ENCODE data around the gene TCEAL7.

DNA sequence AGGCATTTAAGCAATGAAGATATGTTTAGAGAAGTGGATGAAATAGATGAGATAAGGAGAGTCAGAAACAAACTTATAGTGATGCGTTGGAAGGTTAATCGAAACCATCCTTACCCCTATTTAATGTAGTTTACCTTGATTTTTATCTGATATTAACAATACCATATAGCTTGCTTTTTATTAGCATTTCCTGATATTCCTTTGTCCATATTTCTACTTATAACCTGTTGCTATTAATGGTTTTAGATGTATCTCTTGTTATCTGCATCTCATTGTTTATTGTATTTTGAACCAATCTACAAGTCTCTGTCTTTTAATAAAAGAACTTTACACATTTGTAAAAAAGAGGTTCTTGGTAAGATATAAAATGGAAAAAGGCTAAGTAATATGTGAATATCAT is 27.8 kb downstream of the TCEAL7 start:
- TF ChIP-seq, protein P1, sequence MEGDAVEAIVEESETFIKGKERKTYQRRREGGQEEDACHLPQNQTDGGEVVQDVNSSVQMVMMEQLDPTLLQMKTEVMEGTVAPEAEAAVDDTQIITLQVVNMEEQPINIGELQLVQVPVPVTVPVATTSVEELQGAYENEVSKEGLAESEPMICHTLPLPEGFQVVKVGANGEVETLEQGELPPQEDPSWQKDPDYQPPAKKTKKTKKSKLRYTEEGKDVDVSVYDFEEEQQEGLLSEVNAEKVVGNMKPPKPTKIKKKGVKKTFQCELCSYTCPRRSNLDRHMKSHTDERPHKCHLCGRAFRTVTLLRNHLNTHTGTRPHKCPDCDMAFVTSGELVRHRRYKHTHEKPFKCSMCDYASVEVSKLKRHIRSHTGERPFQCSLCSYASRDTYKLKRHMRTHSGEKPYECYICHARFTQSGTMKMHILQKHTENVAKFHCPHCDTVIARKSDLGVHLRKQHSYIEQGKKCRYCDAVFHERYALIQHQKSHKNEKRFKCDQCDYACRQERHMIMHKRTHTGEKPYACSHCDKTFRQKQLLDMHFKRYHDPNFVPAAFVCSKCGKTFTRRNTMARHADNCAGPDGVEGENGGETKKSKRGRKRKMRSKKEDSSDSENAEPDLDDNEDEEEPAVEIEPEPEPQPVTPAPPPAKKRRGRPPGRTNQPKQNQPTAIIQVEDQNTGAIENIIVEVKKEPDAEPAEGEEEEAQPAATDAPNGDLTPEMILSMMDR (conservative IDR thresholded peaks at IDR 0.05; ENCODE audit: low read depth, low read length) = no peak
- no peak for TF ChIP-seq EZH2 (IDR thresholded peaks at IDR 0.05; ENCODE audit: low read length, unreplicated experiment)
